ENCODE results near the gene STAB2. TPM values are rescaled to one million over a fixed set of nuclear protein-coding genes. Genes with fewer than 3 reads are reported as not detected.

STAB2 gene
- total and polyA plus RNA-seq, 2 donors (not counting 1 experiment from before 2014, with no cell fraction given): not detected

- TF ChIP-seq CTCF (IDR thresholded peaks at IDR 0.05): no peak
- TF ChIP-seq EZH2 (IDR thresholded peaks at IDR 0.05; ENCODE audit: borderline replicate concordance, insufficient read depth, low read depth, low read length, poor library complexity, severe bottlenecking): no peak
- Histone ChIP-seq H3K36me3 (replicated peaks in 1 of 2; ENCODE audit: control extremely low read depth in 1 of 2, control insufficient read depth in 1 of 2, extremely low read depth in 1 of 2, insufficient read depth in 2 of 2, low read length in 1 of 2) (peaks cover 0 to 35% of the 10 kb centered on the region in 2 experiments), H3K27ac (ENCODE audit: low read length in 2 of 2) (no peak overlapping the region), H3K27me3 (replicated peaks in 1 of 4; ENCODE audit: control extremely low read depth in 1 of 4, control insufficient read depth in 3 of 4, insufficient read depth in 4 of 4, low read length in 3 of 4) (no peaks in the 10 kb centered on the region), H3K4me1 (ENCODE audit: control insufficient read depth in 2 of 2, insufficient read depth in 2 of 2, low read length in 2 of 2) (no peaks in the 10 kb centered on the region), H3K9ac (ENCODE audit: low read length) (no peak overlapping the region), H4K20me1 (ENCODE audit: control insufficient read depth, insufficient read depth, low read length, poor library complexity, severe bottlenecking) (no peaks in the 10 kb centered on the region), H3K79me2 (ENCODE audit: control insufficient read depth, insufficient read depth, low read length) (no peaks in the 10 kb centered on the region), H3K9me3 (ENCODE audit: control extremely low read depth in 1 of 3, control insufficient read depth in 2 of 3, insufficient read depth in 1 of 3, low read length in 2 of 3) (peaks cover 0 to 2% (median 0%) of the 10 kb centered on the region in 3 donors), H2AFZ (ENCODE audit: insufficient read depth, low read depth, low read length, poor library complexity, severe bottlenecking) (no peak overlapping the region), H3K4me2 (replicated peaks; ENCODE audit: low read depth, low read length, poor library complexity, severe bottlenecking) (no peak overlapping the region), H3K4me3 (ENCODE audit: control extremely low read depth in 1 of 5, extremely low read depth in 1 of 5, insufficient read depth in 1 of 5, low read depth in 2 of 5, low read length in 4 of 5) (no peak overlapping the region)
- no peak overlapping the region for H3K4me3 Mint-ChIP-seq
- no peaks in the 10 kb centered on the region for H3K27me3 Mint-ChIP-seq
- ATAC-seq (ENCODE audit: low read depth): no peak
- ChIA-PET CTCF (no interaction called here), POLR2A (no interaction called here)
- 99% methylated on average over 8 of the region's 10 CpGs for WGBS (ENCODE audit: insufficient coverage)
- no peak overlapping the region for H3K27ac Mint-ChIP-seq
- DNase-seq: no peak
- intact Hi-C loops (cut with micrococcal nuclease): no loop called here
- H3K9me3 Mint-ChIP-seq (ENCODE audit: insufficient read depth): no peaks in the 10 kb centered on the region
- no peaks in the 10 kb centered on the region for H3K4me1 Mint-ChIP-seq
Observed at GRCh38 chr12:103791350-103791920, 204.4 kb downstream of the STAB2 start.

GRCh38 chr12:103793046-103793445 lies 206.0 kb downstream of the STAB2 start:
- intact Hi-C loops (cut with micrococcal nuclease): no loop called here
- no peaks in the 10 kb centered on the region for H3K79me2 ChIP-seq (ENCODE audit: control insufficient read depth, insufficient read depth, low read length)
- H3K27me3 ChIP-seq (replicated peaks in 1 of 4; ENCODE audit: control extremely low read depth in 1 of 4, control insufficient read depth in 3 of 4, insufficient read depth in 4 of 4, low read length in 3 of 4): no peaks in the 10 kb centered on the region
- H3K36me3 ChIP-seq (replicated peaks in 1 of 2; ENCODE audit: control extremely low read depth in 1 of 2, control insufficient read depth in 1 of 2, extremely low read depth in 1 of 2, insufficient read depth in 2 of 2, low read length in 1 of 2): peaks cover 0 to 40% of the 10 kb centered on the region in 2 experiments
- H3K27ac ChIP-seq (ENCODE audit: low read length in 2 of 2): no peak overlapping the region
- H3K4me3 Mint-ChIP-seq: no peak overlapping the region
- DNase-seq (no peak), ATAC-seq (ENCODE audit: low read depth) (no peak)
- no peak for TF ChIP-seq EZH2 (IDR thresholded peaks at IDR 0.05; ENCODE audit: borderline replicate concordance, insufficient read depth, low read depth, low read length, poor library complexity, severe bottlenecking)
- no peak for TF ChIP-seq CTCF (IDR thresholded peaks at IDR 0.05)
- POLR2A ChIA-PET: no interaction called here
- H3K9me3 Mint-ChIP-seq (ENCODE audit: insufficient read depth): no peaks in the 10 kb centered on the region
- peaks cover 0 to 2% (median 0%) of the 10 kb centered on the region in 3 donors for H3K9me3 ChIP-seq (ENCODE audit: control extremely low read depth in 1 of 3, control insufficient read depth in 2 of 3, insufficient read depth in 1 of 3, low read length in 2 of 3)
- H3K4me1 ChIP-seq (ENCODE audit: control insufficient read depth in 2 of 2, insufficient read depth in 2 of 2, low read length in 2 of 2): no peaks in the 10 kb centered on the region
- no peaks in the 10 kb centered on the region for H3K27me3 Mint-ChIP-seq
- H3K4me3 ChIP-seq (ENCODE audit: control extremely low read depth in 1 of 5, extremely low read depth in 1 of 5, insufficient read depth in 1 of 5, low read depth in 2 of 5, low read length in 4 of 5): no peak overlapping the region
- H2AFZ ChIP-seq (ENCODE audit: insufficient read depth, low read depth, low read length, poor library complexity, severe bottlenecking): no peak overlapping the region
- no peaks in the 10 kb centered on the region for H3K4me1 Mint-ChIP-seq
- H3K9ac ChIP-seq (ENCODE audit: low read length): no peak overlapping the region
- CTCF ChIA-PET: no interaction called here
- H3K4me2 ChIP-seq (replicated peaks; ENCODE audit: low read depth, low read length, poor library complexity, severe bottlenecking): no peak overlapping the region
- WGBS (ENCODE audit: insufficient coverage): 100% methylated on average over 1 of the region's 3 CpGs
- no peaks in the 10 kb centered on the region for H4K20me1 ChIP-seq (ENCODE audit: control insufficient read depth, insufficient read depth, low read length, poor library complexity, severe bottlenecking)
- H3K27ac Mint-ChIP-seq: no peak overlapping the region
